Smooth muscle cell (in vitro differentiated cells): ENCODE data around the gene BACH2. TPM values are rescaled to one million over a fixed set of nuclear protein-coding genes. Genes with fewer than 3 reads are reported as not detected.

Source experiments
- DNase-seq: peaks from one replicate; lab custom pipeline; 2025; ENCODE audit not compliant: unreplicated experiment; lab: John Stamatoyannopoulos, UW
- H2AFZ ChIP-seq: fragments of 200-600 bp; sonication (generic); 2 replicates; pipeline ENCODE4 v1.6.0; 2016; ENCODE audit warnings: antibody characterized with exemption, low read depth, mild to moderate bottlenecking
- H3F3A ChIP-seq: fragments of 200-600 bp; sonication (generic); 2 replicates; pipeline ENCODE4 v1.6.0; 2017; ENCODE audit warnings: antibody characterized with exemption, low read depth
- H3K27ac ChIP-seq: fragments of 200-600 bp; sonication (generic); 2 replicates; pipeline ENCODE4 v1.5.1; 2016; ENCODE audit warnings: low read depth, mild to moderate bottlenecking
- H3K27me3 ChIP-seq: fragments of 200-600 bp; sonication (generic); 2 replicates; pipeline ENCODE4 v1.6.1; 2016; ENCODE audit warnings: low read depth, mild to moderate bottlenecking
- H3K36me3 ChIP-seq: fragments of 200-600 bp; sonication (generic); 2 replicates; pipeline ENCODE4 v1.5.1; 2016; ENCODE audit warnings: low read depth
- H3K4me1 ChIP-seq: fragments of 200-600 bp; sonication (generic); 2 replicates; pipeline ENCODE4 v1.5.1; 2016; ENCODE audit warnings: low read depth
- H3K4me2 ChIP-seq: fragments of 200-600 bp; sonication (generic); 2 replicates; pipeline ENCODE4 v1.6.0; 2016; ENCODE audit warnings: mild to moderate bottlenecking
- H3K4me3 ChIP-seq: fragments of 200-600 bp; sonication (generic); 2 replicates; pipeline ENCODE4 v1.5.1; 2016; ENCODE audit warnings: mild to moderate bottlenecking
- H3K79me2 ChIP-seq: fragments of 200-600 bp; sonication (generic); 2 replicates; pipeline ENCODE4 v1.6.0; 2016; ENCODE audit warnings: low read depth, mild to moderate bottlenecking
- H3K9ac ChIP-seq: fragments of 200-600 bp; sonication (generic); 2 replicates; pipeline ENCODE4 v1.6.0; 2016; ENCODE audit warnings: low read depth
- H3K9me3 ChIP-seq: fragments of 200-600 bp; sonication (generic); replicated peaks from 2 replicates; pipeline ENCODE4 v1.5.1; 2016; ENCODE audit warnings: low read depth
- H4K20me1 ChIP-seq: fragments of 200-600 bp; sonication (generic); 2 replicates; pipeline ENCODE4 v1.6.0; 2016; ENCODE audit warnings: low read depth
- WGBS: methylation state at CpG from one replicate; pipeline ENCODE4 v1.1.7; 2016; ENCODE audit warnings: low lambda C conversion rate; 5-methylcytosine and 5-hydroxymethylcytosine counted together
- polyA plus RNA-seq: library from polyadenylated mRNA; unstranded; fragments of >200 nt; fragmentation: Nextera tagmentation; extraction: Ambion mirVana; gene quantifications from 2 replicates; pipeline ENCODE4 v1.2.1, GENCODE V29; 2016
- total RNA-seq: library from RNA; depleted of rRNA; stranded (reverse); fragments of >200 nt; gene quantifications from 2 replicates; pipeline ENCODE4 v1.2.3, GENCODE V29; 2014
- TF ChIP-seq, protein P1 (sequence below): fragments of 200-600 bp; sonication (generic); IDR thresholded peaks from 2 replicates; pipeline ENCODE4 v1.5.1; 2017; ENCODE audit warnings: borderline replicate concordance, mild to moderate bottlenecking, antibody characterized with exemption; ENCODE audit not compliant: insufficient read depth, poor library complexity, severe bottlenecking

The BACH2 gene
- total and polyA plus RNA-seq, 2 experiments from 2014 or later, result 3.0 to 4.5 TPM

- no peaks in the 10 kb centered on the region for H3K36me3 ChIP-seq
- no peaks in the 10 kb centered on the region for H3K79me2 ChIP-seq
- H4K20me1 ChIP-seq, result no peaks in the 10 kb centered on the region
- H3K27ac ChIP-seq, result no peak overlapping the region
- no peak overlapping the region for H3K9ac ChIP-seq
- H3K4me3 ChIP-seq, result no peak overlapping the region
- peaks cover 18% of the 10 kb centered on the region for H3K4me1 ChIP-seq
- TF ChIP-seq, protein P1, sequence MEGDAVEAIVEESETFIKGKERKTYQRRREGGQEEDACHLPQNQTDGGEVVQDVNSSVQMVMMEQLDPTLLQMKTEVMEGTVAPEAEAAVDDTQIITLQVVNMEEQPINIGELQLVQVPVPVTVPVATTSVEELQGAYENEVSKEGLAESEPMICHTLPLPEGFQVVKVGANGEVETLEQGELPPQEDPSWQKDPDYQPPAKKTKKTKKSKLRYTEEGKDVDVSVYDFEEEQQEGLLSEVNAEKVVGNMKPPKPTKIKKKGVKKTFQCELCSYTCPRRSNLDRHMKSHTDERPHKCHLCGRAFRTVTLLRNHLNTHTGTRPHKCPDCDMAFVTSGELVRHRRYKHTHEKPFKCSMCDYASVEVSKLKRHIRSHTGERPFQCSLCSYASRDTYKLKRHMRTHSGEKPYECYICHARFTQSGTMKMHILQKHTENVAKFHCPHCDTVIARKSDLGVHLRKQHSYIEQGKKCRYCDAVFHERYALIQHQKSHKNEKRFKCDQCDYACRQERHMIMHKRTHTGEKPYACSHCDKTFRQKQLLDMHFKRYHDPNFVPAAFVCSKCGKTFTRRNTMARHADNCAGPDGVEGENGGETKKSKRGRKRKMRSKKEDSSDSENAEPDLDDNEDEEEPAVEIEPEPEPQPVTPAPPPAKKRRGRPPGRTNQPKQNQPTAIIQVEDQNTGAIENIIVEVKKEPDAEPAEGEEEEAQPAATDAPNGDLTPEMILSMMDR, result no peak
- no peak for DNase-seq
- no peaks in the 10 kb centered on the region for H3K9me3 ChIP-seq
- no peak overlapping the region for H2AFZ ChIP-seq
- H3K27me3 ChIP-seq, result no peaks in the 10 kb centered on the region
- H3K4me2 ChIP-seq, result no peak overlapping the region
- no peaks in the 10 kb centered on the region for H3F3A ChIP-seq
These were observed 126.0 kb downstream of the BACH2 start for GRCh38 chr6:90170601-90171000.

- Histone ChIP-seq H3K4me2 (peak overlapping the region; percentile 1), H3K36me3 (no peaks in the 10 kb centered on the region), H3K4me3 (no peak overlapping the region), H3K4me1 (peaks cover 18% of the 10 kb centered on the region), H3K27ac (no peak overlapping the region), H4K20me1 (no peaks in the 10 kb centered on the region), H3F3A (no peaks in the 10 kb centered on the region), H3K9me3 (no peaks in the 10 kb centered on the region), H2AFZ (no peak overlapping the region), H3K9ac (no peak overlapping the region), H3K27me3 (no peaks in the 10 kb centered on the region), H3K79me2 (no peaks in the 10 kb centered on the region)
- DNase-seq, result no peak
- whole genome bisulfite sequencing, result 46% methylated on average over 4 of the region's 4 CpGs
- TF ChIP-seq, protein P1, result no peak
These were observed 127.3 kb downstream of the BACH2 start for GRCh38 chr6:90169374-90169773.

- TF ChIP-seq, protein P1, result no peak
- Histone ChIP-seq H2AFZ (no peak overlapping the region), H3F3A (no peaks in the 10 kb centered on the region), H3K4me2 (peak overlapping the region; percentile 1), H3K79me2 (no peaks in the 10 kb centered on the region), H3K27me3 (no peaks in the 10 kb centered on the region), H3K9ac (no peak overlapping the region), H3K4me3 (no peak overlapping the region), H3K36me3 (no peaks in the 10 kb centered on the region), H3K27ac (peak overlapping the region; percentile 16), H3K4me1 (peaks cover 18% of the 10 kb centered on the region), H3K9me3 (no peaks in the 10 kb centered on the region), H4K20me1 (no peaks in the 10 kb centered on the region)
- 17% methylated on average over 4 of the region's 4 CpGs for WGBS
- no peak for DNase-seq
These were observed 127.9 kb downstream of the BACH2 start for GRCh38 chr6:90168693-90169131.
